Measurements from ENCODE around the gene KDELR3. TPM values are rescaled to one million over a fixed set of nuclear protein-coding genes. Genes with fewer than 3 reads are reported as not detected.

Gene KDELR3
- total RNA-seq, 2 experiments from 2014 or later = 0.94 to 0.97 TPM

DNA sequence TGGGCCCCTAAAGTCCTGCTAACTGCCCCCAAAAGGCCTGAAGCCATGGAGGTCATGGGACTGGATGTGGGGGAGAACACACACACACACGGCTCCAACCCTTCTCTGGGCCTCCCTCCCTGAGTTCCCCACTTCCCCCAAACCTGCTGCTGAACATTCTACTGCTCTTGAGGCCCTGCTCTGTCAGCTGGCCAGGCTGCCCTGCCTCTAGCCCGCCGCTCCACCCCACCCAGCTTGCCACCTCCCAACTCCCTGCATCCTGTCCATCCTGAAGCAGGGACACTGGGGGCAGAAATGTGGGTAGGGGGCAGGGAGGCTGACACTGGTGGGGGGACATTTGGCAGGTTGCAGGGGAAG is 13.9 kb upstream of the KDELR3 start:
- ChIA-PET POLR2A (no interaction called here), CTCF (no interaction called here)
- no peak overlapping the region for H3K27ac Mint-ChIP-seq
- intact Hi-C loops (cut with micrococcal nuclease) = no loop called here
- peaks cover 9% of the 10 kb centered on the region for H3K4me1 Mint-ChIP-seq (ENCODE audit: low read depth)
- H3K9me3 Mint-ChIP-seq = no peaks in the 10 kb centered on the region
- DNase-seq = no peak
- H3K27me3 Mint-ChIP-seq = peaks cover 68% of the 10 kb centered on the region
- H3K36me3 Mint-ChIP-seq = no peaks in the 10 kb centered on the region
- H3K4me3 Mint-ChIP-seq = no peak overlapping the region

DNA sequence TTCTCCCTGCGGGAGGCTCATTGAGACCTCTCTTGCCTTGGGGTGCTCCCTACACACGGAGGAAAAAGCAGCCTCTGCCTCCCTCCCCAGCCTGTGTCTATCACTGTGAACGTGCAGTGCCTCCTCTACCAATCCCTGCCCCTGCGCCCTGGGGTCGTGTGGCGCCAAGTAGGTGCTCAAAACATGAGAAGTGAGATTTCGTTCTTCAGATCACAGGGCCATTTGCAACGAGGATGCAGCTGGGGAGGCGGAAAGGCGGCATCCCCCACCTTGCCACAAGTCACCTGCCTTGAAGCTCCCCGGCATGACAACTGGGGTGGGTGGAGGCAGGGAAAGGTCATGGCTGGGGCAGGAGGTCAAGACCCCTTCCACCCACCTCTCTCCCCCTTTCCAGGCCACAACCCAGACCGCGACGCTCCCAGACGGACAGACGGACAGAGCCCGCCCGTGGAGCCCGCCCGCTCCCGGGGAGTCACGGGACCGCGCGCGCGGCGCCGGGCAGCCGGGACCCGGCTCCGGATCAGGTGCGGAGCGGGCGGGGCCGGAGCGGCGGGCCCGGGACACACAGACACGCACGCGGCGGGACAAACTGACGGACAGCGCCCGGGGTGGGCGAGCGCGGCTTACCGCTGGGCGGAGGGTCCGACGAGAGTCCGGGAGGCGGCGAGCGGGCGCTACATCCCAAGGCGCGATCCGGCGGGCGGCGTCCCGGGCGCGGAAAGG is 13.4 kb upstream of the KDELR3 start:
- intact Hi-C loops (cut with micrococcal nuclease) = no loop called here
- Mint-ChIP-seq H3K27ac (no peak overlapping the region), H3K4me3 (peak overlapping the region; percentile 68), H3K36me3 (no peaks in the 10 kb centered on the region), H3K4me1 (ENCODE audit: low read depth) (peaks cover 9% of the 10 kb centered on the region), H3K9me3 (no peaks in the 10 kb centered on the region), H3K27me3 (peaks cover 73% of the 10 kb centered on the region)
- ChIA-PET POLR2A (no interaction called here), CTCF (no interaction called here)
- DNase-seq = peak; percentile 17

DNA sequence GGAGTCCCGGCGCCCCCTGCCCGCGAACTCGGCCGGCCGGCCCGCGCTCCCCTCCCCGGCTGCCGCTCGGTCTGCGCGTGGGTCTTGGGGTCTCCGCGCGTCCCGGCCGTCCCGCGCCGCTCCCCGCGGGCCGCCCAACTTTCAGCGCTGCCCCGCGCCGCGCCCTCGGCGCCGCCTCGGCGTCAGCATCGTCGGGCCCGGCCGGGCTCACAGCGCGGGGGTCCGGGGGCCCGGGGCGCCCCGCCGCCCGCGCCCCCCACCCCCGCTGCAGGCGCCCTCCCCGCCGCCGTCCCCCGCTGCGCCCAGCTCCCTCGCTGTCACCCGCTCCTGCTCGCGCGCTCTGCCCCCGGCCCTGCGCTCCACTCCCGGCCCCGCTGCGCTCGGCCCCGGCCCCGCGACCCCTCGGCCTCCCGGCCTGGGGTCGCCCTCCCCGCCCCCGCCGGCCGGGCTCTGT is 12.8 kb upstream of the KDELR3 start, which contains the start of gene KCNJ4:
KCNJ4 (minus strand) TSS at position 124 of the 454 bp plus-strand sequence. CDS start 27,067 bp downstream, outside the sequence.
- H3K4me1 Mint-ChIP-seq (ENCODE audit: low read depth) = peaks cover 9% of the 10 kb centered on the region

DNA sequence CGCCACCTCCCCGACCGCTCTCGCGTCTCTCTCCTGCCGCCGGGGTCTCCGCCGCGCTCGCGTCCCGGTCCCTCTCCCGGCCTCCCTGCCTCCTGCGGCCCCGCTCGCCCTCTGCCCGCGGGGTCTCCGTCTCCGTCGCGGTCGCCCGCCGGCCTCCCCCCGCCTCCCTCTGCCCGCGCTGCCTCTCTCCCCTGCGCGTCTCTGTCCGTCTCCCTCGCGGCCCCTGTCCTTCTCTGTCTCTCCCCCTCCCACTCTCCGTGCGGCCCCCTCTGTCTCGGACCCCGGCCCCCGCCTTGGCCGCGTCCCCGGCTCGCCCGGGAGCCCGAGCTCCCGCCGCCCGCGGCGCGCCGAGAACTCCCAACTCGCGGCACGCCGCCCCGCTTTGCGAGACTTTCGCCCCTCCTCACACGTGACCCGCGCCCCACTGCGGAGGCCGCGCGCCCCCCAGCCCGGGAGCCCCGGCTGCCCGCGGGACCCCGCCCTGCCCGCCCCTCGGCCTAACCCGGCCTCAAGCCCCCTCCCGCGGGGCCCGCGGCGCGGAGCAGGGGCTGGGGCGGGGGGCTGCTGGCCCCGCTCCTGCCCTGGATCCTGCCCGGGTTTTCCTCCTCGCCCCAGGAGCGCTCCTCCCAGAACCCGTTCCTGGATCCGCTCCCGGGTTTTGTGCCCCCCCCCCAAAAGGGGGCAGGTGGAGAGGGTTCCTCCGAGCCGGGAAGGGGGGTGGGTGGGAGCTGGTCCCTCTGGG is 12.2 kb upstream of the KDELR3 start:
- ChIA-PET POLR2A (no interaction called here), CTCF (no interaction called here)
- H3K9me3 Mint-ChIP-seq = no peaks in the 10 kb centered on the region
- H3K27ac Mint-ChIP-seq = no peak overlapping the region
- no peak for DNase-seq
- H3K4me1 Mint-ChIP-seq (ENCODE audit: low read depth) = peaks cover 9% of the 10 kb centered on the region
- H3K27me3 Mint-ChIP-seq = peaks cover 68% of the 10 kb centered on the region
- H3K4me3 Mint-ChIP-seq = no peak overlapping the region
- H3K36me3 Mint-ChIP-seq = no peaks in the 10 kb centered on the region
- intact Hi-C loops (cut with micrococcal nuclease) = no loop called here

More for the DNA sequence above, 12.8 kb upstream of the KDELR3 start, which contains the start of gene KCNJ4:
- peaks cover 68% of the 10 kb centered on the region for H3K27me3 Mint-ChIP-seq
- POLR2A ChIA-PET = no interaction called here
- DNase-seq = no peak
- peak within 1 kb of the TSS; percentile 68 for H3K4me3 Mint-ChIP-seq
- H3K36me3 Mint-ChIP-seq = no peaks in the 10 kb centered on the region
- no peak within 1 kb of the TSS for H3K27ac Mint-ChIP-seq
- H3K9me3 Mint-ChIP-seq = no peaks in the 10 kb centered on the region
- intact Hi-C loops (cut with micrococcal nuclease) = no loop called here
- CTCF ChIA-PET = no interaction called here

DNA sequence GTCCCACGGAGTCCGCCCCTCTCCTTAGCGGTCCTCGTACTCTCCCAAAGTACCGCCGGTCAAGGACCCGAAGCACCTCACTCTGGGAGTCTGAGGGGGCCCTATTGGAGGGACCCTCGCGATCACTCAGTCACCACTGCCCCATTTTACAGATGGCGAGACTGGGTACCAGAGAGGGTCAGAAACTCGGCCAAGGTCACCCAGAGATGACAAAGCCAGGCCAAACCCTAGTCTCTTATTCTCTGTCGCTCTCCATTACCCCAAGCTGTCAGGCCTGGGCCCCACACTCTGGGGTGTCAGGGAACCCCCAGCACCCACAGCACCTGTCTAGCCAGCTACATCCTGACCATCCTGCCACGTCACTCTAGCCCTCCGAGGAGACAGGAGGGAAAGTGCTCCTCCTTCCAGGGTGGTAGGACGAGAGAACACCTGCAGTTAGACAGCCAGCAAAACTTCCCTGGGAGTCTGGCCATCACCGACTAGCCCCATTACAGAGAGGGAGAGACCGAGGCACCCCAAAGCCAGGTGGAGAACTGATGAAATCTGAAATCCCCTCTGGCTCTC is 11.5 kb upstream of the KDELR3 start:
- POLR2A ChIA-PET = no interaction called here
- Mint-ChIP-seq H3K36me3 (no peaks in the 10 kb centered on the region), H3K27ac (no peak overlapping the region), H3K4me3 (peak overlapping the region; percentile 12), H3K4me1 (ENCODE audit: low read depth) (peaks cover 9% of the 10 kb centered on the region), H3K9me3 (no peaks in the 10 kb centered on the region), H3K27me3 (peaks cover 68% of the 10 kb centered on the region)
- DNase-seq = no peak
- CTCF ChIA-PET = no interaction called here
- intact Hi-C loops (cut with micrococcal nuclease) = no loop called here

DNA sequence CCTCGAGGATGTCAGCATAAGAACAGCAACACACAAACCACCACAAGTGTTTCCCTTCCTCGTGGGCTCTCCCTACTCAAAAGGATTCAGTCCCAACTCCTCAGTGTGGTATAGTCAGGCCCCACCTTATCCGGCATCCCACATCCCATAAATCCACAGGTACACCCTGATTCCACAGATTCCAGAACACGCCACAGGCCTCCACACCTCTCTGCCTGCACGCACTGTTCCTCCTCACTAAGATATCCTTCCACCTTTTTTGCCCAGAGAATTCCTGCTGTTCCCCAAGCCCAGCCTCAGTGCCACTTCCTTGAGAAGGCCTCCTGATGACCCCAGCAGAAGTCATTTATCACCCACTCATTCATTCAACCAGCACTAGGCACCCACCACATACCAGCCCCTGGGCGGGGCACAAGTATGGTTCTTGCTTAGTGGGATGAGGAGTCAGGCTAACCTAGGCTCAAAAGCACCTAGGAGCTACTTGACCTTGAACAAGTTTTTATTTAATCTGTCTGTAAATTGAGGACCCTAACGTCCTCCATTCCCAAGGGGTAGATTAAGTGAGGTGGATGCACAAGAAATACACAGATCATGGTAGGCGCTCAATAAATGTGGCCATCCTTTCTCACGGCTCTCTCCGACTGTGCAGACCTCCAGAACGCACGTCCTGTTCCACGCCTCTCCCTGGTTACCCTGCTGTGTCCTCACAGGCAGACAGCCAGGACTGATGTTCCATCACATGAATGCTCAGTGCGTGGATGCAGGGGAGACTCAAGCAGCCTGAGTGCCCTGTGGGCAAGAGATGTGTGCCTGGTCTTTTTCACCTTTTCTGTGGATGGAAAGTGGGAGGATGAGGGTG is 10.8 kb upstream of the KDELR3 start:
- Mint-ChIP-seq H3K4me1 (ENCODE audit: low read depth) (peaks cover 9% of the 10 kb centered on the region), H3K27ac (no peak overlapping the region), H3K27me3 (peaks cover 68% of the 10 kb centered on the region), H3K36me3 (no peaks in the 10 kb centered on the region), H3K9me3 (no peaks in the 10 kb centered on the region), H3K4me3 (no peak overlapping the region)
- CTCF ChIA-PET = no interaction called here
- intact Hi-C loops (cut with micrococcal nuclease) = no loop called here
- no peak for DNase-seq
- POLR2A ChIA-PET = interaction anchor here (1.4 kb wide), 1 partner anchor 33 kb away, joined by 5 read pairs; no protein-coding TSS in a partner anchor

DNA sequence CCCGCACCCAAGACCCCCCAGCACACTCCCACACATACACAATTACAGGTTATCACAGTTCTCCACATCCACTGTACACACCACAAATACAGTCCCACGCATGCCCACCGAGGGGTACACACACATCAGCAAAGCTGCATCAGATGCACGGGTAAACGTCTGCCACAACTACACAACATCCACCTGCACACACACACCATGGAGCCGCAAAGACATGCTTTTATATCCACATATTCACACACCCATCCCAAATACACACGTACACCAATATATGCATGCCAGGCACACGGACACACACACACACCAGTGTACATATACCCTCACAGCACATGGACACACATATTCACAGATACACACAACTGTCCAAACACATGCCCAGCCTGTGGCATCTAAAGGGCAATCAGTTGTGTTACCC is 7.5 kb upstream of the KDELR3 start:
- ChIA-PET POLR2A (no interaction called here), CTCF (no interaction called here)
- DNase-seq = no peak
- H3K9me3 Mint-ChIP-seq = no peaks in the 10 kb centered on the region
- no peaks in the 10 kb centered on the region for H3K36me3 Mint-ChIP-seq
- intact Hi-C loops (cut with micrococcal nuclease) = loop anchor here (5.0 kb wide), 1 partner anchor 112 kb away; the partner anchor contains the start of gene DMC1
- H3K27ac Mint-ChIP-seq = no peak overlapping the region
- H3K4me1 Mint-ChIP-seq (ENCODE audit: low read depth) = peaks cover 5% of the 10 kb centered on the region
- peaks cover 62% of the 10 kb centered on the region for H3K27me3 Mint-ChIP-seq
- H3K4me3 Mint-ChIP-seq = no peak overlapping the region

DNA sequence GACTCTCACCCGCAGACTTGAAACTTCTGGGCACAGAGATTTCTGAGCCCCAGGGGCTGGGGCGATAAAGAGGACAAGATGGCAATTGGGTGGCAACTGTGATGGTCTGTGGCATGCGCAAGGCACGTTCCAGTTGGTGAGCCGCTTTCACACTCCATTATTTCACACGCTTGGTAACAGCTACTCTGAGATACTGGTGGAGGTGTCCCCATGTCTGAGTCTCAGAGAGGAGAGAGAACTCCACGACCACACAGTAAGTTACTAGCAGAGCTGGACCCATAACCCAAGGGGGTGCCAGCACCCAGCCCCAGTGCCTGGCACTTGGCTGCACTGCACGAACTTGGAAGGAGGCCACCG is 6.9 kb upstream of the KDELR3 start:
- Mint-ChIP-seq H3K4me3 (no peak overlapping the region), H3K27me3 (peaks cover 65% of the 10 kb centered on the region), H3K36me3 (no peaks in the 10 kb centered on the region), H3K4me1 (ENCODE audit: low read depth) (peaks cover 5% of the 10 kb centered on the region), H3K27ac (no peak overlapping the region), H3K9me3 (no peaks in the 10 kb centered on the region)
- no peak for DNase-seq
- intact Hi-C loops (cut with micrococcal nuclease) = loop anchor here (5.0 kb wide), 1 partner anchor 111 kb away; the partner anchor contains the start of gene DMC1
- POLR2A ChIA-PET = no interaction called here
- CTCF ChIA-PET = no interaction called here

DNA sequence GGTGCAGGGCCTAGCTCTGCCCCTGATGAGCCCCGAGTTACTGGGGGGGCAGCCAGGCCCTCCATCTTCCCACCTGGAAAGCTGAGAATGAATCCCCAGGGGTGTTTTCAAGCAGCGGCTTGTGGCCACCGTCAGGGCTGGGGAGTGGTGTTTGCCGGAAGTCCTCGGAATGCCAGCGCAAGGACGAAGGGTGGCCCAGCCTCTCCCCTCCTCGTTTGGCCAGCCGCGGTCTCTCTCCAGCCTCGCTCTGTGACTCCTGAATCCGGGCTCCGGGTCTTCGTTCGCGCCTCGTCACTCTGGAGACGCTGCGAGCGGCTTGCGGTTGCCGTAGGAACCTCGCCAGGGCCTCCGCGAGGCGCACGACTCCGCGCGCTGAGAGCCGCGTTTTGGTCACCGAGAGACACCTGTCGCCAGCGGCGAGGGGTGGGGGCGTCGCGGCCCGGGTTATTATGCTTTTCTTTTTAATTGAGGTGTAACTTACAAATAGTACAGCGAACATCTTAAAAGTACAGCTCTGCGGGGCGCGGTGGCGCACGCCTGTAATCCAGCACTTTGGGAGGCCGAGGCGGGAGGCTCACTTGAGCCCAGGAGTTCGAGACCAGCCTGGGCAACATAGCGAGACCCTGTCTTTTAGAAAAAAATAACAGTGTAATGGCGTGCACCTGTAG is 6.3 kb upstream of the KDELR3 start:
- Mint-ChIP-seq H3K27me3 (peaks cover 64% of the 10 kb centered on the region), H3K27ac (no peak overlapping the region), H3K4me3 (no peak overlapping the region), H3K36me3 (no peaks in the 10 kb centered on the region), H3K4me1 (ENCODE audit: low read depth) (peaks cover 1% of the 10 kb centered on the region), H3K9me3 (no peaks in the 10 kb centered on the region)
- POLR2A ChIA-PET = no interaction called here
- peak; percentile 78 for DNase-seq
- intact Hi-C loops (cut with micrococcal nuclease) = loop anchor here (5.0 kb wide), 1 partner anchor 111 kb away; the partner anchor contains the start of gene DMC1
- CTCF ChIA-PET = no interaction called here

DNA sequence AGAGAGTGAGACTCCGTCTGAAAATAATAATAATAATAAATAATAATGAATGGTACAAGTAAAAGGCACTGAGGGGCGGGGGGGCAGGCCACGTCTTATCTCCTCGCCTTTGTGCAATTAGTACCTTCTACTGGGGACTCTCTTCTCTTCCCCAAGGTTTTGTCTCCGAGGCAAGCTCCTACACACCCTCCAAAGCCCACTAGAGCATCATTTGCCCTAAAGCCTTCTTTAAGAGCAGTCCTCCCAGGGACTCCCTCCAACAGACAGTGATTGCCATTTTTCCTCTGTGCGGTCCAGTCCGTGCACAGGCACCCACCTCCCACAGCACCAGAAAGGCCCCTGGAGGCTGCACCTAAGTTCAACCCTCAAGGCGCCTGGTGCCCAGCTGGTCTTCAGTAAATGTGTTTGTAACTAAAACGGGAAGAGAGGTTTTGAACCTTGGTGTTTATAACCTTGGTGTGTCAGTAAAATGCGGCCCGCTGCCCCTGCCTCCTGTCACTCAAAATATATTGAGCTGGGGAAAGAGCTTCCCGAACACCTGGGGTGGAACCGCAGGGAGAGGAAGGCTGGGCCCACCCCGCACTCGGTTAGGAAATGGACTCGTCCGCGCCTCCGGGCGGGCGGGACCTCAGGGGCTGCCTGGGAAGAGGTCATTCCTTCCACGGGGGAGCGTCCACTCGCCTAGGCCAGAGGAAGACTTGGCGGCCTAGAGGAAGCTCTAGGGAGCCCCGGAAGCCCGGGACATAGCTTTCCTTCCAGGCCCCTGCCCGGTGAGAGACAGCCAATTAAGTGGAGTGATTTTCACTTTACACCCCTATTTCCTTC is 4.7 kb upstream of the KDELR3 start:
- ChIA-PET POLR2A (no interaction called here), CTCF (no interaction called here)
- peaks cover 59% of the 10 kb centered on the region for H3K27me3 Mint-ChIP-seq

More for the DNA sequence above, 4.7 kb upstream of the KDELR3 start:
- Mint-ChIP-seq H3K36me3 (no peaks in the 10 kb centered on the region), H3K9me3 (no peaks in the 10 kb centered on the region), H3K4me3 (no peak overlapping the region), H3K4me1 (ENCODE audit: low read depth) (peaks cover 6% of the 10 kb centered on the region), H3K27ac (no peak overlapping the region)
- intact Hi-C loops (cut with micrococcal nuclease) = loop anchor here (5.0 kb wide), 1 partner anchor 109 kb away; the partner anchor contains the start of gene DMC1
- no peak for DNase-seq
